Suprapubic skin (tissue), 4 donors: Measurements from ENCODE around the gene CASTOR1.

Experiments used
- CTCF ChIP-seq, 2 donors: fragments of 200-600 bp in 1 of 2; fragments of 450-650 bp in 1 of 2; sonication (generic) in 1 of 2; IDR thresholded peaks; one replicate each; pipeline ENCODE4 v1.5.1; 2016 to 2019; ENCODE audit warnings: antibody characterized with exemption in 2 of 2, mild to moderate bottlenecking in 1 of 2, moderate library complexity in 1 of 2
- EP300 ChIP-seq: sonication (generic); formaldehyde crosslinking; IDR thresholded peaks from one replicate; pipeline ENCODE4 v1.6.1; 2017; ENCODE audit warnings: antibody characterized with exemption
- POLR2A ChIP-seq, 2 donors: fragments of 450-650 bp; IDR thresholded peaks; one replicate each; pipeline ENCODE4 v1.6.1; 2017; ENCODE audit warnings: antibody characterized with exemption in 2 of 2, mild to moderate bottlenecking in 2 of 2, moderate library complexity in 2 of 2
- POLR2AphosphoS5 ChIP-seq, 3 donors: sonication (generic); formaldehyde crosslinking; IDR thresholded peaks; one replicate each; pipeline ENCODE4 v1.6.1; 2017; ENCODE audit warnings: antibody characterized with exemption in 3 of 3

- no peak for TF ChIP-seq CTCF (IDR thresholded peaks at IDR 0.05)
- no peak for TF ChIP-seq POLR2A (IDR thresholded peaks at IDR 0.05)
- no peak for TF ChIP-seq POLR2AphosphoS5 (IDR thresholded peaks at IDR 0.05)
- TF ChIP-seq EP300, result no peak
These were observed 7.0 kb upstream of the CASTOR1 start for GRCh38 chr22:30296324-30296723.
